T-helper 22 cell (primary cell): ENCODE data around the gene WHRN.

Experiments used
- DNase-seq: peaks from one replicate; pipeline ENCODE4 v3.0.0-alpha.2; 2020; ENCODE audit warnings: low read depth

WHRN gene

GRCh38 chr9:114364134-114365041 is 140.9 kb downstream of the WHRN start:
- no peak for DNase-seq

- no peak for DNase-seq
These were observed 141.8 kb downstream of the WHRN start for GRCh38 chr9:114363424-114363823.

- no peak for DNase-seq
These were observed 142.9 kb downstream of the WHRN start for GRCh38 chr9:114362394-114362793.

GRCh38 chr9:114361542-114361941 is 143.7 kb downstream of the WHRN start:
- DNase-seq = no peak

- no peak for DNase-seq
These were observed 145.5 kb downstream of the WHRN start for GRCh38 chr9:114359801-114360200.

- DNase-seq = no peak
These were observed 147.4 kb downstream of the WHRN start for GRCh38 chr9:114357911-114358328.

GRCh38 chr9:114357360-114357759 is 147.9 kb downstream of the WHRN start:
- DNase-seq = no peak

- no peak for DNase-seq
These were observed 148.5 kb downstream of the WHRN start for GRCh38 chr9:114356792-114357191.

- DNase-seq = no peak
These were observed 149.5 kb downstream of the WHRN start for GRCh38 chr9:114355821-114356220.
